ENCODE measurements around the gene MYBPC3.

The MYBPC3 gene

DNA sequence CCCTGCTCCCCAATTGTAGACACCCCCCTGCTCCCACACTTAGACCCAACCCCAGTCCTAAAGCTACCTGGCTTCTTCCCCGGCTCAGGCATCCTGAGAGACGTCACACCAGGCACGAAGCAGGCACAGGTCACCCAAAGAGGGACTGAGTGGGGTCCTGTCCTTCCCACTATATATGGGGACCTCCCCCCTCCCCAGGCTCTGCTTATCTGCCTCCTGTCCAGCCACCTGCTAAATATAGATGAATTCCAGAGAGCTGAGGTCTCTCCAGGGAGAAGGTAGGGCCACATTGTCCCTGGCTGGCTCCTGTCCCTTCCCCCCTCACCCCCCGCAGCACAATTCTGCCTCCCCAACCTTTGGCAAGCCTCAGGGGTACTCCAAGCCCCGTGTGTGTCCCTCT is at the start of gene MYBPC3:
Gene MYBPC3, minus strand, starts transcription at position 147 of the 400 bp plus-strand sequence. Its CDS starts 55 bp downstream, at position 92.
- DNase-seq: no peak

DNA sequence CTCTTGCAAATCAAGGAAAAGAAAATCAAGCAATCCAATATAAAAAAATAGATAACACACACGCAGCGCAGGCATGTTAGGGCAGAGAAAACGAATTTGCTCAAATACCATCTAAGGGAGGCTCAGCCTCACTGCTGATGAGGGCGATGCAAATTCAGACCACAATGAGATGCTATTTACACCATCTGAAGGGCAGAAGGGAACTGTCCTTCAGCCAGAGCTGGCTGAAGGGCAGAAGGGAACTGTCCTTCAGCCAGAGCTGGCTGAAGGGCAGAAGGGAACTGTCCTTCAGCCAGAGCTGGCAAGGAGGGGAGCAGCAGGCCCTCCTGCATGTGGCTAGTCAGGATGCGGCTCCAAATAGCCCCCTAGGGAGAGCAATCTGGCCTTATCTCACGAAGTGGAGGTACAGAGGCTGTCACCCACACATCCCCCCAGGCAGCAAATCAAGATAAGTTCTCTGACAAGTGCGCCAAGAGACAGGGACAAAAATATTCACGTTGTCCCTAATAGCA is 48.3 kb upstream of the MYBPC3 start:
- DNase-seq: no peak

GRCh38 chr11:47399860-47400767 is 47.6 kb upstream of the MYBPC3 start:
- no peak for DNase-seq

DNA sequence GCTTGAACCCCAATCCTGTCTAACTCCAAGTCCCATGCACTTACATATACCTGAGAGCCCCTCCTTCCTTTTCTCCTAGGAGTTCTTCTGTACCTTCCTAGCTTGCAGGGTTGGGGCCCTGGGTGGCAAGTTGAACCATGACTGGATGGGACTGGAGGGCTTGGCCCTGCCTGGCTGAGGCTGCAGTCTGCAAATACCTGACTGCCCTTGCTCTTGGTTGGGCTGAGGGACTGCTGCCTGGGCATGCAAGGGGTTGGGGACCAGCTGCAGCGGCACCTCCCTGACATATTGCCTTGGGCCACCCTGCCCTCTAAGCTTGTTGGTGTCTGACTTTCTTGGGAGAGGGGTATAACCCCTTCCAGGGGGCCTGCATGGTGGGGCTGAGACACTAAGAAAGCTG is 46.0 kb upstream of the MYBPC3 start:
- DNase-seq: no peak

DNA sequence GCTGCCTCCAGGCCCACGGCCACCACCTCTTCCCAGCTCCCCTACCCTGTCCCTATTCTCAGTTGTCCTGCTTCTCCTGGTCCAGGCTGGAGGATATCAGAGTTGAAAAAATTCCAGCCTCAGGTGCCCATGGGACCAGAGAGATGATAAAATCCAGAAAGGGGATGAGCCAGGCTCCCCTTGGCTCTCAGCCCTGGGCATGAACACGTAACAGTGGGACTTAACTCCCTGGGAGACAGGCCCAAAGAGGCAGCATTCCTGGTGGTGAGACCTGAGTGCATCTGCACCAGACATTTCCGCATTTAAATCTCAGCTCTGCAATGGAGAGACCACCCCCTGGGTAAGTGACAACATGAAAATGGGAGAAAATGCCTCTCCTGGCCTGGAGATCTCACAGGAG is 45.5 kb upstream of the MYBPC3 start:
- no peak for DNase-seq

GRCh38 chr11:47396049-47396320 is 43.5 kb upstream of the MYBPC3 start:
- DNase-seq: no peak

DNA sequence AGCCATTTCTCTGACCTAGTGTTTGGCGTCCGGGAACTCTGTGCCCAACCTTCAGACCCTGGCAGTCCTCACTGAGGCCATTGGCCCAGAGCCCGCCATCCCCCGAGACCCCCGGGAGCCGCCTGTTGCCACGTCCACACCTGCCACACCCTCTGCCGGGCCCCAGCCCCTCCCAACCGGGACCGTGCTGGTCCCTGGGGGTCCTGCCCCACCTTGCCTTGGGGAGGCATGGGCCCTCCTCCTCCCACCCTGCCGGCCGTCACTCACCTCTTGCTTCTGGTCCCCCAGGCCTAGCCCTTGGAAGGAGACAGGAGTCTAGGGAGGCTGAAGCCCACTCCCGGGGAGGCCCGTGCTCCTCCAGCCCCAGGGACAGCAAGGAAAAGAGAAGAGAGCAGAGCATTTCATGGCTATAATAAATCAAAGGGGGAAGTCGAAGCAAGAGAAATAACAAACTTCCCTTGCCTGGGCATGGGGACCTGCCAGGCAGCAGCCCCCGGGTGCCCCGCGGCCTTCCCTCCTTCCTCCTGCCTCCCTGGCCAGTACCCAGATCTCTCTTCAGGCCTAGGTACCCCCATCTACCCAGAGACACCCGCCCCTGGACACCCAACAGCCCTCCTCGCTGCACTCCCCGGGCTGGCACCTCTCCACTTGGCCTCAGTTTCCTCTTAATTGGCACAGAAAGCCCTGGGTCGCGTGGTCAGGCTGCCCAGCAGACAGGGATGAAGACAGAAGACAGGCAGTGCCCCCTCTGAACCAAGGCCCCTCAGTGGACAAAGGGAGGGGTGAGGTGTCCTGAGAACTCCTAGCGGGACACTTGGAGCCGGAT is 42.9 kb upstream of the MYBPC3 start:
- no peak for DNase-seq

DNA sequence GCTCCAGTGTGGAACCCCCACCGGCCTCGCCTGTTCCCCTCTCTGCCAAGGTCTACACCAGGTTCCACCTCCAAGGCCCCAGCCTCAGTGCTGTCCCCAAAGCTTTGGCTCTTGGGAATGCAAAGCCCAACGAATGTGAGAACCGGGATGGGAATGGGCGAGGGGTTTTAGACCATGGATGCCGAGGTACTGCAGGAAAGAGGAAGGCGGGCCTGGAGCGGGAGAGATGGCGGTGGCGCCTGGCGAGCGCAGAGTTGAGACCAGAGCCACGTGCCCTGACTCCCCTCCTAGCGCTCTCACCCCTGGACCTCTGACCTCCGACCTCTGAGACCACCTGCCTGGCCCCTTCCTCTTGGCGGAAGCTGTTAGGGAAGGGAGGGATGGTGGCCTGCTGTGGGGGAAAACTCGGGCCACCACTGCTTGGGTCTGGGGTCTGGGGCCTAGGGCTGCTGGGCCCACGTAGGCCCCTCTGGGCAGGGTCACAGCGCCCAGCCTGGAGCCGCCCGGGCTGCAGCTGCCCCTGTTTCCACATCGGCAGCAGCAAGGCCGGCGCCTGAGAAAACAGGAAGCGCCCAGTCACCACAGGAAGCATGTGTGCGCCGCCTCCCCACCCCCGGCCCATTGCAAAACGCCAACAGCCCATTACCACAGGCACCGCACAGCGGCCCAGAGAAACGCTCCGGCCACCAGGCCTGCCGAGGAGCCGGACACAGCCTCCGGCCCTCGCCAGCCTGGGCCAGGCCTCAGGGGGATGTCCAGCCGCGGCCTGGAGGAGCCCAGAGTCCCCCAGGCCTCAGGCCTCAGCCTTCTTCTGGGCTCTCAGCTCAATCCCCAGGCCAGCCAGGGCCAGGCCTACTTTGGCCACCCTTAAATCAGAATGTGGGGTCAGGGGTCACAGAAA is 42.1 kb upstream of the MYBPC3 start:
- peak; percentile 73 for DNase-seq

DNA sequence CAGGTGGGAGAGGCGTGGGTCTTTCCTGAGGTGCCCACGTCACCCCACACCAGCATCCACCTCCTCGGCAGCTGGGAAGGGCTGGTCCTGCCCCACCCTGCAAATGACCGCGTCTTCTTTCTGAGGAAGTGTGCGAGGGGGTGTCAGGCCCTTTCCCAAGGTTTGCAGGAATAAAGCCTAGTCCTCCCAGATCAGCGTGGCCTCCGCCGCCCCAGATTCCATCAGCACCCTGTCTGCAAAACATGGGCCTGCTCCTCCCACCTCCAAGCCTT is 41.5 kb upstream of the MYBPC3 start:
- DNase-seq: no peak

DNA sequence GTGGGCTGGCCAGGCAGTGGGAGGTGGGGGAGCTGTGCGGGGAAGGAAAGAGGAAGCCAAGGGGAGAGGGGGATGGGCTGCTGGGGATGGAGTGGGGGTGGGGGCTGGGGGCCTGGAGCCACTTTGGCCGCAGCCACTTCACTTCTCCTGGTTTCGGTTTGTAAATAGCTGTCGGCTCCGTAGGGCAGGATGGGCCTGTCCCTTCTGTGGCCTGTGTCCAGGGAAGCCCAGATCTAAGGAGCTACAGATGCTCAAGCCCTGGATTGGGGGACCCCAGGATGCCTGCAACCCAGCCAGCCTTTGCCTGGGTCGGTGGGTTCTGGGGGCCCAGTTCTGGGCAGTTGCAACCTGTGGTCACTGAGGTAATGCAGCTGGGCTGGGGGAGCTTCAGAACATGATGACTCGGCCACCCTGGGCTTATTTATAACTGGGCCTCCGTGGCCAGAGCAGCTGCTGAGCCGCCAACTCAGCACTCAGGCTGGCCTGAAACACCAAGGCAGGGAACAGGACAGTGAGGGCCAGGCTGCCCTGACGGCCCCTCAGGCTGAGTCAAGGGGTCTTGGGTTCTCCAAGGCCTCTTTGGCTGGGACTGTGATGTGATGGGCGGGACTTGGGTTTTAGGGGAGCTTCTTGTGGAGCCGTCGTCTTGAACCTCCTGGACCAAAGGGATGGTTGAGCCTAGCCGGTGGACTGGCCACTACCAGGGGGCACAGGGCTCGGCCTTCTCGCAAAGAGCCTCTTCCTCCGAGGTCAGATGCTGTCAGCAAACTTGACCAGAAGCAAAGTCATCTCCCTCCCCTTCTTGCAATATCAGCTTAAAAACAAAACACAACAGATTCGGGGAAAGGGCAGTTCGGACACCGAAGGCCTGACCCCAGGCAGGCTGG is 40.9 kb upstream of the MYBPC3 start:
- DNase-seq: no peak

GRCh38 chr11:47392546-47393162 is 40.2 kb upstream of the MYBPC3 start:
- no peak for DNase-seq

GRCh38 chr11:47391711-47392432 is 39.4 kb upstream of the MYBPC3 start:
- DNase-seq: no peak

GRCh38 chr11:47391077-47391583 is 38.6 kb upstream of the MYBPC3 start:
- DNase-seq: no peak

- no peak for DNase-seq
Measured at GRCh38 chr11:47390422-47390760, 37.9 kb upstream of the MYBPC3 start.

- no peak for DNase-seq
Measured at GRCh38 chr11:47389577-47390421, 37.3 kb upstream of the MYBPC3 start.

GRCh38 chr11:47388697-47389576 is 36.4 kb upstream of the MYBPC3 start:
- DNase-seq: no peak

GRCh38 chr11:47387944-47388696 is 35.6 kb upstream of the MYBPC3 start:
- DNase-seq: no peak

- DNase-seq: no peak
Measured at GRCh38 chr11:47384498-47384897, 32.0 kb upstream of the MYBPC3 start.

Measured in stimulated activated CD4-positive, alpha-beta T cell treated with anti-CD3 and anti-CD28 coated beads, Interleukin-15, amount 100 ng/mL, for 24 hours (primary cell).